HL-60/S4 (cell line): ENCODE results near the gene INPP4B.
"Not testable (repeated sequence)": the region's sequence is repeated elsewhere in the genome, so short reads cannot be mapped to it uniquely, and the experiment has no call there.

Experiments used
- in situ Hi-C: fragments of 300-500 bp; cut with MboI; formaldehyde crosslinking; loops from 2 replicates; pipeline ENCODE4 v1.14.3; 2022; ENCODE audit warnings: low sequenced_read_pairs

The INPP4B gene

GRCh38 chr4:142826503-142827241 lies 19.4 kb downstream of the INPP4B start:
- in situ Hi-C loops = no loop called here

GRCh38 chr4:142824368-142824767 lies 21.7 kb downstream of the INPP4B start:
- in situ Hi-C loops = no loop called here

- in situ Hi-C loops = no loop called here
Observed at GRCh38 chr4:142823796-142824195, 22.3 kb downstream of the INPP4B start.

- in situ Hi-C loops = no loop called here
Observed at GRCh38 chr4:142818476-142818875, 27.6 kb downstream of the INPP4B start.

- in situ Hi-C loops = no loop called here
Observed at GRCh38 chr4:142818031-142818430, 28.1 kb downstream of the INPP4B start.

GRCh38 chr4:142817442-142817841 lies 28.7 kb downstream of the INPP4B start:
- in situ Hi-C loops = no loop called here

GRCh38 chr4:142815834-142816233 lies 30.3 kb downstream of the INPP4B start:
- in situ Hi-C loops = no loop called here

- in situ Hi-C loops = no loop called here
Observed at GRCh38 chr4:142813388-142813787, 32.7 kb downstream of the INPP4B start.

- in situ Hi-C loops = no loop called here
Observed at GRCh38 chr4:142812091-142812490, 34.0 kb downstream of the INPP4B start.

- in situ Hi-C loops = no loop called here
Observed at GRCh38 chr4:142811034-142811433, 35.1 kb downstream of the INPP4B start.

GRCh38 chr4:142809559-142809958 lies 36.5 kb downstream of the INPP4B start:
- in situ Hi-C loops = no loop called here

GRCh38 chr4:142803879-142804278 lies 42.2 kb downstream of the INPP4B start:
- in situ Hi-C loops = not testable (repeated sequence)

- in situ Hi-C loops = no loop called here
Observed at GRCh38 chr4:142801966-142802365, 44.1 kb downstream of the INPP4B start.

- in situ Hi-C loops = no loop called here
Observed at GRCh38 chr4:142781114-142781513, 65.0 kb downstream of the INPP4B start.

- in situ Hi-C loops = no loop called here
Observed at GRCh38 chr4:142778900-142779299, 67.2 kb downstream of the INPP4B start.

- in situ Hi-C loops = no loop called here
Observed at GRCh38 chr4:142778430-142778829, 67.7 kb downstream of the INPP4B start.

- in situ Hi-C loops = no loop called here
Observed at GRCh38 chr4:142777045-142777743, 68.9 kb downstream of the INPP4B start.

- in situ Hi-C loops = no loop called here
Observed at GRCh38 chr4:142776026-142776425, 70.1 kb downstream of the INPP4B start.

- in situ Hi-C loops = no loop called here
Observed at GRCh38 chr4:142773505-142773904, 72.6 kb downstream of the INPP4B start.

GRCh38 chr4:142762280-142762679 lies 83.8 kb downstream of the INPP4B start:
- in situ Hi-C loops = no loop called here

- in situ Hi-C loops = no loop called here
Observed at GRCh38 chr4:142752202-142752786, 93.8 kb downstream of the INPP4B start.
